HepG2 (cell line): Measurements from ENCODE around the gene LAMB4. TPM values are rescaled to one million over a fixed set of nuclear protein-coding genes. Genes with fewer than 3 reads are reported as not detected.

Source experiments
- ATAC-seq: fragments of 200-7000 bp; cut with Tn5 transposase; 3 replicates; pipeline ENCODE4 v1.9.1; 2020; ENCODE audit warnings: mild to moderate bottlenecking, moderate library complexity
- BruUV-seq: library from RNA; stranded (reverse); fragments of 400-500 nt; replicated peaks from 2 replicates; lab custom pipeline; 2021; lab: Mats Ljungman, UMichigan
- CTCF ChIA-PET: fragments of 300-600 bp; formaldehyde crosslinking; extraction: SDS; loops from one replicate; lab custom pipeline; 2021; ENCODE audit warnings: low total read pairs, inconsistent platforms, low intra/inter-chr PET ratio; lab: Yijun Ruan, JAX
- POLR2A ChIA-PET: fragments of 350-600 bp; sonication (Branson Sonifier 250); formaldehyde crosslinking; loops from one replicate; lab custom pipeline; 2020; ENCODE audit warnings: antibody characterized with exemption, inconsistent platforms; lab: Yijun Ruan, JAX
- DNase-seq: peaks from one replicate; pipeline ENCODE4 v3.0.0-alpha.2; 2015; ENCODE audit warnings: low spot score
- FAIRE-seq: peaks from 3 replicates; lab custom pipeline; 2011; peaks lifted over from hg19 to GRCh38; lab: Jason Lieb, UNC
- H2AFZ ChIP-seq: one replicate; pipeline ENCODE4 v1.6.1; 2011; ENCODE audit warnings: low read length, inconsistent platforms
- H3K27ac ChIP-seq: fragments of 300-600 bp; 3 replicates; pipeline ENCODE4 v1.8.0; 2011; ENCODE audit warnings: mixed run types, mild to moderate bottlenecking, mixed read lengths, low read length, inconsistent platforms; ENCODE audit not compliant: insufficient read depth; ENCODE audit errors: extremely low read length
- H3K27me3 ChIP-seq, 2 experiments: fragments of 200-600 bp in 1 of 2; 2 replicates in 1 of 2; 3 replicates in 1 of 2; pipeline versions ENCODE4 v1.6.0 to v1.8.0; 2011; ENCODE audit warnings: low read length in 2 of 2, mild to moderate bottlenecking in 2 of 2, moderate library complexity in 2 of 2, inconsistent platforms in 1 of 2; ENCODE audit not compliant: insufficient read depth in 2 of 2, control insufficient read depth in 1 of 2
- H3K36me3 ChIP-seq, 2 experiments: fragments of 200-600 bp in 1 of 2; replicated peaks in 1 of 2; 2 replicates in 1 of 2; 3 replicates in 1 of 2; pipeline versions ENCODE4 v1.5.1 to v1.8.0; 2011; ENCODE audit warnings: low read length in 2 of 2, inconsistent platforms in 1 of 2; ENCODE audit not compliant: insufficient read depth in 2 of 2, control insufficient read depth in 1 of 2
- H3K4me1 ChIP-seq: 2 replicates; pipeline ENCODE4 v1.5.1; 2012; ENCODE audit warnings: low read length, inconsistent platforms; ENCODE audit not compliant: insufficient read depth
- H3K4me2 ChIP-seq: 2 replicates; pipeline ENCODE4 v1.6.0; 2011; ENCODE audit warnings: low read depth, low read length, inconsistent platforms
- H3K4me3 ChIP-seq, 3 experiments: fragments of 200-600 bp in 1 of 3; sonication (generic), shearing (Covaris generic) in 1 of 3; replicated peaks in 1 of 3; 2 replicates each; pipeline ENCODE4 v1.5.1; 2011 to 2016; ENCODE audit warnings: low read length in 3 of 3, inconsistent platforms in 2 of 3, low read depth in 2 of 3, mild to moderate bottlenecking in 2 of 3, control low read depth in 1 of 3, mixed read lengths in 1 of 3; ENCODE audit not compliant: insufficient read depth in 1 of 3
- H3K79me2 ChIP-seq: one replicate; pipeline ENCODE4 v1.6.1; 2011; ENCODE audit warnings: low read length, inconsistent platforms; ENCODE audit not compliant: insufficient read depth
- H3K9ac ChIP-seq: 2 replicates; pipeline ENCODE4 v1.6.0; 2011; ENCODE audit warnings: mild to moderate bottlenecking, low read depth, low read length, inconsistent platforms; ENCODE audit not compliant: insufficient read depth
- H3K9me3 ChIP-seq: 2 replicates; pipeline ENCODE4 v1.5.1; 2012; ENCODE audit warnings: mild to moderate bottlenecking, low read length
- H4K20me1 ChIP-seq: 2 replicates; pipeline ENCODE4 v1.6.0; 2011; ENCODE audit warnings: inconsistent platforms, mild to moderate bottlenecking, low read length, moderate library complexity; ENCODE audit not compliant: insufficient read depth
- CC2D1A ChIP-seq: sonication (generic); formaldehyde crosslinking; IDR thresholded peaks from 2 replicates; pipeline ENCODE4 v1.8.1; 2023; ENCODE audit warnings: mild to moderate bottlenecking, missing genetic modification reagents
- CEBPG ChIP-seq: IDR thresholded peaks from 2 replicates; pipeline ENCODE4 v1.6.1; 2016
- DMTF1 ChIP-seq: sonication (generic); formaldehyde crosslinking; IDR thresholded peaks from 2 replicates; pipeline ENCODE4 v1.4.0; 2020; ENCODE audit warnings: mild to moderate bottlenecking, missing genetic modification reagents
- GLMP ChIP-seq: sonication (generic); formaldehyde crosslinking; IDR thresholded peaks from 2 replicates; pipeline ENCODE4 v1.9.0; 2021; ENCODE audit warnings: missing genetic modification reagents, mild to moderate bottlenecking, borderline replicate concordance
- HMGXB4 ChIP-seq, 2 experiments: sonication (generic) in 1 of 2; formaldehyde crosslinking in 1 of 2; IDR thresholded peaks; 2 replicates each; pipeline versions ENCODE4 v1.4.0 to v1.6.1; 2018 to 2020; ENCODE audit warnings: missing genetic modification reagents in 2 of 2, borderline replicate concordance in 1 of 2, low read depth in 1 of 2, mild to moderate bottlenecking in 1 of 2, missing biosample characterization in 1 of 2
- HNRNPUL1 ChIP-seq: fragments of 200-400 bp; formaldehyde crosslinking; IDR thresholded peaks from 2 replicates; pipeline ENCODE4 v1.6.1; 2017; ENCODE audit warnings: low read depth, mild to moderate bottlenecking, low read length, moderate library complexity
- MXD1 ChIP-seq: sonication (generic); formaldehyde crosslinking; IDR thresholded peaks from 2 replicates; pipeline ENCODE4 v1.4.0; 2020; ENCODE audit warnings: mild to moderate bottlenecking, missing genetic modification reagents
- NRL ChIP-seq: sonication (generic); formaldehyde crosslinking; IDR thresholded peaks from 2 replicates; pipeline ENCODE4 v1.5.0; 2020; ENCODE audit warnings: missing genetic modification reagents, mild to moderate bottlenecking, moderate library complexity, borderline replicate concordance
- SP2 ChIP-seq: sonication (generic); formaldehyde crosslinking; IDR thresholded peaks from 2 replicates; pipeline ENCODE4 v1.5.1; 2020; ENCODE audit warnings: mild to moderate bottlenecking, missing genetic modification reagents
- STAG1 ChIP-seq: sonication (generic); formaldehyde crosslinking; IDR thresholded peaks from 2 replicates; pipeline ENCODE4 v1.4.0; 2020; ENCODE audit warnings: missing genetic modification reagents
- TEF ChIP-seq: sonication (generic); formaldehyde crosslinking; IDR thresholded peaks from 2 replicates; pipeline ENCODE4 v1.5.0; 2020; ENCODE audit warnings: missing genetic modification reagents
- TFDP2 ChIP-seq: sonication (generic); formaldehyde crosslinking; IDR thresholded peaks from 2 replicates; pipeline ENCODE4 v1.4.0; 2020; ENCODE audit warnings: missing genetic modification reagents
- ZBTB8A ChIP-seq: sonication (generic); formaldehyde crosslinking; IDR thresholded peaks from 2 replicates; pipeline ENCODE4 v1.4.0; 2020; ENCODE audit warnings: mild to moderate bottlenecking, low read depth, missing genetic modification reagents, borderline replicate concordance
- ZKSCAN1 ChIP-seq: fragments of 150-350 bp; IDR thresholded peaks from 2 replicates; pipeline ENCODE4 v1.6.1; 2014; ENCODE audit warnings: low read length
- ZNF251 ChIP-seq: sonication (generic); formaldehyde crosslinking; IDR thresholded peaks from 2 replicates; pipeline ENCODE4 v1.9.0; 2021; ENCODE audit warnings: mild to moderate bottlenecking, missing genetic modification reagents
- ZNF557 ChIP-seq: sonication (generic); formaldehyde crosslinking; IDR thresholded peaks from 2 replicates; pipeline ENCODE4 v1.4.0; 2020; ENCODE audit warnings: missing genetic modification reagents
- WGBS: methylation state at CpG from one replicate; pipeline ENCODE4 v1.1.6; 2017; ENCODE audit warnings: low lambda C conversion rate; 5-methylcytosine and 5-hydroxymethylcytosine counted together
- in situ Hi-C: cut with HindIII; loops from 2 replicates; pipeline ENCODE4 v1.10.0; 2017; ENCODE audit warnings: low pct_unique_long_range_greater_than_20kb; ENCODE audit not compliant: extremely low pct_ligation_motif_present
- intact Hi-C: fragments of 100-400 bp; cut with micrococcal nuclease; formaldehyde crosslinking; loops from one replicate; pipeline ENCODE4 v1.10.0; 2022; ENCODE audit not compliant: unreplicated experiment
- polyA plus RNA-seq, 8 experiments: library from polyadenylated mRNA; depleted of rRNA in 3 of 8; stranded (reverse) in 7 of 8; unstranded in 1 of 8; fragments of >200 nt; fragmentation: Illumina TruSeq in 4 of 8; extraction: Trizol in 4 of 8; gene quantifications; 2 replicates each; pipeline versions ENCODE4 v1.2.1 to v1.2.3, GENCODE V29; 2011 to 2016; ENCODE audit warnings: low read depth in 4 of 8, missing spikeins in 1 of 8, mixed read lengths in 1 of 8; ENCODE audit not compliant: insufficient read depth in 1 of 8
- total RNA-seq, 5 experiments: library from RNA; depleted of rRNA; stranded (reverse); fragments of >200 nt; fragmentation: Illumina TruSeq; extraction: Trizol; gene quantifications; 2 replicates each; pipeline ENCODE4 v1.2.3, GENCODE V29; 2016; ENCODE audit warnings: low read depth in 1 of 5

Gene LAMB4
- total and polyA plus RNA-seq, 2 of the 13 experiments (the other 11 are each of a cell fraction or from before 2014, with no cell fraction given): 0.05 TPM; not detected in 1

GRCh38 chr7:108144931-108145330 lies 14.8 kb upstream of the LAMB4 start:
- no TSS peak for BruUV-seq
- Histone ChIP-seq H3K79me2 (no peaks in the 10 kb centered on the region), H3K9ac (no peak overlapping the region), H3K9me3 (no peaks in the 10 kb centered on the region), H4K20me1 (no peaks in the 10 kb centered on the region), H3K4me1 (no peaks in the 10 kb centered on the region), H3K36me3 (no peaks in the 10 kb centered on the region), H3K27ac (no peak overlapping the region), H3K27me3 (peaks cover 0 to 9% of the 10 kb centered on the region in 2 experiments; a peak in 1 of 5 replicates), H3K4me2 (no peak overlapping the region), H2AFZ (no peak overlapping the region), H3K4me3 (no peak overlapping the region)
- CTCF ChIA-PET: no interaction called here
- intact Hi-C loops (loop anchor here (10.0 kb wide), 2 partner anchors 400 to 680 kb away; partner anchors contain the start of gene CBLL1), in situ Hi-C loops (loop anchor here (5.0 kb wide), 1 partner anchor 38 kb away; no protein-coding TSS in a partner anchor)
- DNase-seq: no peak
- no peak for FAIRE-seq
- 15% methylated on average over 3 of the region's 3 CpGs for WGBS
- POLR2A ChIA-PET: no interaction called here
- ATAC-seq: no peak
- no peak for TF ChIP-seq TFDP2 (CRISPR knock-in tag)
- TF ChIP-seq TEF (CRISPR knock-in tag): no peak
- TF ChIP-seq CEBPG (CRISPR knock-in tag): no peak
- TF ChIP-seq MXD1 (CRISPR knock-in tag): no peak
- TF ChIP-seq ZNF557: no peak
- no peak for TF ChIP-seq NRL (CRISPR knock-in tag)
- no peak for TF ChIP-seq HMGXB4 (CRISPR knock-in tag; IDR thresholded peaks at IDR 0.05; ENCODE audit: borderline replicate concordance in 1 of 2, low read depth in 1 of 2)
- TF ChIP-seq SP2 (CRISPR knock-in tag): no peak
- TF ChIP-seq STAG1 (CRISPR knock-in tag): no peak
- no peak for TF ChIP-seq HNRNPUL1
- TF ChIP-seq ZKSCAN1: no peak
- TF ChIP-seq DMTF1 (CRISPR knock-in tag): no peak
- TF ChIP-seq ZBTB8A: no peak
- TF ChIP-seq GLMP: no peak
- no peak for TF ChIP-seq ZNF251 (CRISPR knock-in tag)
- no peak for TF ChIP-seq CC2D1A (CRISPR knock-in tag)
